Immature natural killer cell (primary cell): ENCODE measurements around the gene GPR149. TPM values are rescaled to one million over a fixed set of nuclear protein-coding genes. Genes with fewer than 3 reads are reported as not detected.

Experiments used
- DNase-seq, 3 donors: peaks; one replicate each; pipeline ENCODE4 v3.0.0; 2022; ENCODE audit warnings: mixed read lengths in 1 of 3
- H3K27ac Mint-ChIP-seq, 6 donors: one replicate each; pipeline ENCODE4 v1.8.0; 2020; ENCODE audit warnings: mixed read lengths in 6 of 6, mild to moderate bottlenecking in 5 of 6, inconsistent platforms in 4 of 6, moderate library complexity in 3 of 6
- H3K27me3 Mint-ChIP-seq, 3 donors: one replicate each; pipeline ENCODE4 v1.8.0; 2020 to 2021; ENCODE audit warnings: low read depth in 3 of 3, mild to moderate bottlenecking in 3 of 3, mixed read lengths in 3 of 3, moderate library complexity in 3 of 3, inconsistent platforms in 1 of 3
- H3K36me3 Mint-ChIP-seq, 3 donors: one replicate each; pipeline ENCODE4 v1.8.0; 2020; ENCODE audit warnings: mixed read lengths in 3 of 3, inconsistent platforms in 2 of 3, mild to moderate bottlenecking in 2 of 3
- H3K4me1 Mint-ChIP-seq, 2 donors: one replicate each; pipeline ENCODE4 v1.8.0; 2020; ENCODE audit warnings: inconsistent platforms in 2 of 2, mild to moderate bottlenecking in 2 of 2, mixed read lengths in 2 of 2, moderate library complexity in 1 of 2
- H3K4me3 Mint-ChIP-seq, 5 donors: one replicate each; pipeline ENCODE4 v1.8.0; 2020; ENCODE audit warnings: mild to moderate bottlenecking in 5 of 5, mixed read lengths in 5 of 5, inconsistent platforms in 3 of 5, moderate library complexity in 3 of 5
- H3K9me3 Mint-ChIP-seq, 6 donors: one replicate each; pipeline ENCODE4 v1.8.0; 2020; ENCODE audit warnings: mild to moderate bottlenecking in 6 of 6, mixed read lengths in 6 of 6, inconsistent platforms in 4 of 6, moderate library complexity in 3 of 6
- polyA plus RNA-seq, 3 donors: library from polyadenylated mRNA; unstranded; fragments of 300-500 nt; fragmentation: Illumina TruSeq; gene quantifications; one replicate each; pipeline ENCODE4 v1.2.3, GENCODE V29; 2021

Gene GPR149
- polyA plus RNA-seq, 3 donors from 2014 or later, result not detected

DNA sequence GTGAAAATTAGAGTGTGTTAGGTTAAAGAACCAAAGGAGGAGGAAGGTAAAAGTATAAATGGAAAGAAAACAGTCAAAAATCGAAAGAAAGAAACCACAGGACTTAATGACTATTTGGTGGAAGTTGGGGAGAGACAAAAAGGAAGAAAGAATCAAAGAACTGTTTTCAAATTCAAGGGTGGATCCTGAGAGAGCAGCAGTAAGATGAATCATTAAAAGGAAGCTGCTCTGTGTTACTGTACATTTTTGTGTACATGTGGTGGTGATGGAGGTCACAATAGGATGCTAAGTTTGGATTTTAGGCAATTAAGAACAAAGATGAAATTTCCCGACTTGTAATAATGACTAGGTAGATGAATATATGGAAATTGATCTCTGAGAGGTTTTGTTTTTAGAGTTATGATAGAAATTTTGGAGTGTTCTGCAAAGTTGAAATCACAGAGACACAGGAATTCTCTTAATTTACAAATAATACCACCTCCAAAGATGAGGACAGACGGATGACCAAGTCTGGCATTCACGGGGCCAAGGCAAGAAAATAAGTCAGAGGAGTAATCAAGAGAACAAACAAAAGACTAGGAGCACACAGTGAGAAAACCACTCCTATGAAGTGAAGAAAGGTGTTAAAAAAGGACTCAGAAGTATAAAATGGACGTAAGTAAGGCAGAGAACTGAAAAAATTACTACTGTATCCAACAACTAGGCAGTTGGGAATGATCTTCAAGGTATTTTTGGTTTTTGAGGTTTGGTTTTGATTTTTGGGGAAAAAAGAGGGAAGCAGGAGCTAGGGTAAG lies 112.8 kb downstream of the GPR149 start:
- peaks cover 15 to 27% (median 20%) of the 10 kb centered on the region in 3 donors for H3K36me3 Mint-ChIP-seq
- no peak for DNase-seq
- no peaks in the 10 kb centered on the region for H3K9me3 Mint-ChIP-seq
- peaks cover 0 to under 1% (median 0%) of the 10 kb centered on the region in 3 donors for H3K27me3 Mint-ChIP-seq
- H3K4me3 Mint-ChIP-seq, result peak overlapping the region; percentile 49 to 65 (median 56)
- H3K27ac Mint-ChIP-seq, result peak overlapping the region in 2 of 6 donors; percentile 68 to 83
- H3K4me1 Mint-ChIP-seq, result peaks cover under 1 to 20% of the 10 kb centered on the region in 2 donors

DNA sequence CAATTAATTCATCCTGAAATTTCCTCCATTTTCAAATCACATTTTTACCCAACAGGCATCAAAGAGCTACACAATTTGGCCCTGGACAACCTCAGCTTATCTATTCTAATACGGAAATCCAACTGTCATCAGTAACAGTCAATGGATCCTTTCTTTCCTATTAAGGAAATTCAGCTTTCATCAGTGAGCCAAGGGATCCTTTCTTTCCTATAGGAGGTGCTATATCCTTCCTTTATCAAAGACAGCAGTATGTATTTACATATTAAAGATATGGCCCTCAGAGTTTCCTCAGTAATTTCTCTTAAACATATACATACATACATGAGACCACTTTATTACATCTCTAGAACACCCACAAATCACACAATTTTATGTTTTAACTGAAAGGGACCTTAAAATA lies 115.8 kb downstream of the GPR149 start:
- H3K9me3 Mint-ChIP-seq, result no peaks in the 10 kb centered on the region
- peaks cover 18 to 38% (median 26%) of the 10 kb centered on the region in 3 donors for H3K36me3 Mint-ChIP-seq
- H3K27ac Mint-ChIP-seq, result peak overlapping the region in 5 of 6 donors; percentile 43 to 69 (median 48)
- no peak overlapping the region for H3K4me3 Mint-ChIP-seq
- no peak for DNase-seq
- peaks cover 6 to 9% of the 10 kb centered on the region in 2 donors for H3K4me1 Mint-ChIP-seq
- H3K27me3 Mint-ChIP-seq, result peaks cover 0 to 2% (median 0%) of the 10 kb centered on the region in 3 donors

DNA sequence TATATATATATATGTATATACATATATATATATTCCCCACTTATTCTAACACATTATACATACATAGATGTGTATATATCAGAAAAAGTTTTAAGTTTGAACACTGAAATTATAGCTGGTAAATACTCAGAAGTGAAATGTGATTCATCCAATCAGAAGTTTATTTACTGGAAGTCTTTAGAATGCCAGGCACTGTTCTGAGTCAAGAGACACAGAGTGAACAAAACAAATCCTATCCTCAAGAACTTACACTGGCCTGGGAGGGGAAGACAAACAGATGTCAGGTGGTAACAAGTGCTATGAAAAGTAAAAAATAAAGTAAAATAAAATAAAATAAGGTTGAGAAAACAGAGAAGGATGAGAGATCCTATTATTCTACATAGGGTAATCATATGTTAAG lies 119.2 kb downstream of the GPR149 start:
- H3K27ac Mint-ChIP-seq, result peak overlapping the region in 1 of 6 donors; percentile 74
- H3K27me3 Mint-ChIP-seq, result peaks cover 0 to 2% (median 0%) of the 10 kb centered on the region in 3 donors
- no peak overlapping the region for H3K4me3 Mint-ChIP-seq
- no peak for DNase-seq
- peaks cover 17 to 27% of the 10 kb centered on the region in 2 donors for H3K4me1 Mint-ChIP-seq
- peaks cover 19 to 46% (median 34%) of the 10 kb centered on the region in 3 donors for H3K36me3 Mint-ChIP-seq
- no peaks in the 10 kb centered on the region for H3K9me3 Mint-ChIP-seq

DNA sequence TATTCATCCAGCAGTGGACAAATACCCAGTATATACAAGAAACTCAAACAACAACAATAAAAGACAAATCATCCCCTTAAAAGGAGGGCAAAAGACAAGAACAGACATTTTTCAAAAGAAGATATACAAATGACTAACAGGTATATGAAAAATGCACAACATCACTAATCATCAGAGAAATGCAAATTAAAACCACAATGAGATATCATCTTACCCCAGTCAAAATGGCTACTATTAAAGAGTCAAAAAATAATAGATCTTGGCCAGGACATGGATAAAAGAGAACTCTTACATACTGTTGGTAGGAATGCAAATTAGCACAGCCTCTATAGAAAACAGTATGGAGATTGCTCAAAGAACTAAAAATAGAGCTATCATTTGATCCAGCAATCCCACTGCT lies 122.6 kb downstream of the GPR149 start:
- no peak for DNase-seq
- Mint-ChIP-seq H3K27me3 (peaks cover 0 to 2% (median 0%) of the 10 kb centered on the region in 3 donors), H3K4me1 (peaks cover 8 to 27% of the 10 kb centered on the region in 2 donors), H3K27ac (peak overlapping the region in 5 of 6 donors; percentile 24 to 62 (median 35)), H3K9me3 (no peaks in the 10 kb centered on the region), H3K36me3 (peaks cover 17 to 42% (median 25%) of the 10 kb centered on the region in 3 donors), H3K4me3 (no peak overlapping the region)

DNA sequence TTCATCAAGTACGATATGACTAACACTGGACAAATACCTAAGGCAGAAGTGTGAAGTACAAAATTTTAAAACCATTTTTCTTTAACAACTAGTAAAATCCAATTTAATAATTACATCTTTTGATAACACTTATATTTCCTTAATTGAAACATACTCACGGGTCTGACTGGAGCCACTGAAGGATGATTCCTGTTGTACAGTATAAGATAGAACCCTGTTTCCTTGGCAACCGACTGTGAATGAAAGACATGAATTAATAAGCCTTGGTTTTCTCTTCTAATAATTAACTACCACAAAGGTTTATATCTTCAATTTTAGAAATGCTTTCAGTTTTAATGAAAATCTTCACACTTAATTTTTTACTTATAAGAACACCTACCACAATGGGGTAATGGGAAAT lies 125.1 kb downstream of the GPR149 start:
- no peaks in the 10 kb centered on the region for H3K27me3 Mint-ChIP-seq
- no peak overlapping the region for H3K4me3 Mint-ChIP-seq
- H3K36me3 Mint-ChIP-seq, result peaks cover 24 to 59% (median 28%) of the 10 kb centered on the region in 3 donors
- no peak for DNase-seq
- H3K9me3 Mint-ChIP-seq, result no peaks in the 10 kb centered on the region
- peaks cover 8 to 30% of the 10 kb centered on the region in 2 donors for H3K4me1 Mint-ChIP-seq
- no peak overlapping the region for H3K27ac Mint-ChIP-seq

DNA sequence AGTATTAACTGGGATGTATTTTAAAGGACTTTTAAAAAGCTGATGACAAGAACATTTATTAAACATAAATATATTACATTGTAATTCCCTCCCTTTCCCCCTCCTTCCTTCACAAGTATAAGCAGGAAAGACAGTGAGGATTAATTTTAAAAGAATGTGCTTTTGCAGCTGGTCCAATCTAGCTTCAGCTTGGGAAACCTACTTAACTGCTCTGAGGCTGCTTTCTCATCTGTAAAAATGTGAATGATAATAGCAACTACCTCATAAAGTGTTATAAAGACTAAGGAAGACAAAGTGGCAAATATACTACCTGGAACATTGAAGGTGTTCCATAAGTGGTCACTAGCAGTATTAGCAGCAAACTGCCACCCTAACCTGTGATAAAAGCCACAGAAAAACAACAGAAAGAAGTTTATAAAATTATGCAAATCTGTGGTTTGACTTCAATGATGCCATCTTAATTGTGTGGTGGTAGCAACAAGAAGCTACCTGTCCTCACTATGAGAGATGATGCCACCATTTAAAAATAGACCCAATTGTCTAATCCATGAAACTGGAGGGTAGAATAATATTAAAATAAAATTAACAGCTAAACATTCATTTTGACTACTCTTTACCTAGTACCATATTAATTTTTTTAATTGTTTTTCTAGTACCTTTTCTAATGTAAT lies 125.7 kb downstream of the GPR149 start:
- Mint-ChIP-seq H3K4me1 (peaks cover 8 to 30% of the 10 kb centered on the region in 2 donors), H3K27ac (peak overlapping the region in 1 of 6 donors; percentile 12), H3K9me3 (no peaks in the 10 kb centered on the region), H3K4me3 (no peak overlapping the region), H3K27me3 (no peaks in the 10 kb centered on the region), H3K36me3 (peaks cover 21 to 58% (median 26%) of the 10 kb centered on the region in 3 donors)
- no peak for DNase-seq

DNA sequence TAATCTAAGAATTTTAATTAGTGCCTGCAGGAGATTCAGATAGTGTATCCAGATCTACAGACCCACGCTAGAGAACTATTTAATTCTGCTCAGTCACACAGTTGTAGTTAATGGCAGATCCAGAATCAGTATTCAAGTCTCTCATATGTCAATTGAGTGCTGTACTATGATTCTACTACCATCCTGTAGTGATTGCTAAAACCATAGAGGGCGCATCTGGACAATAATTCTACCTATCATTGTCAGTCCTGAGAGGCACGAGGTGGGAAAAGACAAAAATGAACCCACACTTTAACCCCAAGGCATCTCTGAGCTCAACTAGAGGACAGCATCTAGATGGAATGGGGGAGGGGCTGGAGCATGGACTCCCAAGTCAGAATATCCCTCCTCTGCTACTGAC lies 128.4 kb downstream of the GPR149 start:
- no peak for DNase-seq
- H3K4me3 Mint-ChIP-seq, result no peak overlapping the region
- H3K36me3 Mint-ChIP-seq, result peaks cover 29 to 60% (median 30%) of the 10 kb centered on the region in 3 donors
- peak overlapping the region in 3 of 6 donors; percentile 5 to 24 (median 23) for H3K27ac Mint-ChIP-seq
- H3K4me1 Mint-ChIP-seq, result peaks cover 0 to 11% of the 10 kb centered on the region in 2 donors
- H3K27me3 Mint-ChIP-seq, result no peaks in the 10 kb centered on the region
- no peaks in the 10 kb centered on the region for H3K9me3 Mint-ChIP-seq

DNA sequence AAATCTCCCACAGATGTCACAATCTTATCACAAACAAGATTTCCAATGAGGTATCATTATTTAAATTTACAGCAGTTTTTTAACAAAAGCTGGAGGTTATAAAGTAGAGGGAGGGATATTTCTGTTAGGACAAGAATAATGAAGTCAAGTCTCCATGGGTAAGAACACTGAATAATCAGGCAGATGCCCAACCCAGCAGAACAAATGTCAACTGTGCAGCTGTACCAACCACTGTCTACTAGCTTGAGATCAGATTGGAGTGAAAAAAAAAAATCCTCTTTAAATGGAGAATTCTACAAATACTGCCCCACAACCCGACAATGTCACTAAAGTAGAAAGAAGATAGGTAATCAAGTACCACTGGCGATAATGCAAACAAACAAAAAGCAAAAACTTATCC lies 136.0 kb downstream of the GPR149 start:
- H3K36me3 Mint-ChIP-seq, result peaks cover 16 to 49% (median 34%) of the 10 kb centered on the region in 3 donors
- no peak overlapping the region for H3K4me3 Mint-ChIP-seq
- no peaks in the 10 kb centered on the region for H3K4me1 Mint-ChIP-seq
- peaks cover 0 to 1% (median 0%) of the 10 kb centered on the region in 3 donors for H3K27me3 Mint-ChIP-seq
- H3K27ac Mint-ChIP-seq, result peak overlapping the region in 3 of 6 donors; percentile 18 to 68 (median 25)
- no peak for DNase-seq
- H3K9me3 Mint-ChIP-seq, result no peaks in the 10 kb centered on the region

DNA sequence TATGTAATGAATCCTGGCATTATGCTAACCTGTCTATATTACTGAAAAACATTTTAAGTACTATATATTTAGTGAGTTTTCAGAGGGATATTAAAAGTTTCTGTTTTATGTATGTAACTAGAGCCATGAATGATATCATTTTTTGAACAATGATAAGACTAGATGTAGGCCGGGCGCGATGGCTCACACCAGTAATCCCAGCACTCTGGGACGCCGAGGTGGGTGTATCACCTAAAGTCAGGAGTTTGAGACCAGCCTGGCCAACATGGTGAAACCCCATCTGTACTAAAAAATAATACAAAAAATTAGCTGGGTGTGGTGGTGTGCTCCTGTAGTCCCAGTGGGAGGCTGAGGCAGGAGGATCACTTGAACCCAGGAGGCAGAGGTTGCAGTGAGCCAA lies 139.8 kb downstream of the GPR149 start:
- no peak for DNase-seq
- Mint-ChIP-seq H3K9me3 (no peaks in the 10 kb centered on the region), H3K27ac (peak overlapping the region in 1 of 6 donors; percentile 31), H3K27me3 (peaks cover 0 to 2% (median 1%) of the 10 kb centered on the region in 3 donors), H3K36me3 (peaks cover 18 to 56% (median 33%) of the 10 kb centered on the region in 3 donors), H3K4me1 (peaks cover 1 to 4% of the 10 kb centered on the region in 2 donors), H3K4me3 (no peak overlapping the region)

Other genes with a start within 250 kb of the GPR149 start
- gene DHX36, start 105.7 kb downstream of the GPR149 start, polyA plus RNA-seq, result 10 to 100 TPM in 2 of 3 donors, 1 to 10 TPM in 1; 9.0 to 19.1 (median 15.9) TPM